ENCODE data around the gene NUMA1.

Gene NUMA1

GRCh38 chr11:71962428-71963038 lies 117.8 kb downstream of the NUMA1 start:
- DNase-seq (ENCODE audit: low spot score), result no peak

GRCh38 chr11:71955898-71956456 lies 124.4 kb downstream of the NUMA1 start:
- no peak for DNase-seq (ENCODE audit: low spot score)

All from cerebellar cortex (tissue), 1 donor.